ENCODE measurements around the gene DCDC1.

The DCDC1 gene

DNA sequence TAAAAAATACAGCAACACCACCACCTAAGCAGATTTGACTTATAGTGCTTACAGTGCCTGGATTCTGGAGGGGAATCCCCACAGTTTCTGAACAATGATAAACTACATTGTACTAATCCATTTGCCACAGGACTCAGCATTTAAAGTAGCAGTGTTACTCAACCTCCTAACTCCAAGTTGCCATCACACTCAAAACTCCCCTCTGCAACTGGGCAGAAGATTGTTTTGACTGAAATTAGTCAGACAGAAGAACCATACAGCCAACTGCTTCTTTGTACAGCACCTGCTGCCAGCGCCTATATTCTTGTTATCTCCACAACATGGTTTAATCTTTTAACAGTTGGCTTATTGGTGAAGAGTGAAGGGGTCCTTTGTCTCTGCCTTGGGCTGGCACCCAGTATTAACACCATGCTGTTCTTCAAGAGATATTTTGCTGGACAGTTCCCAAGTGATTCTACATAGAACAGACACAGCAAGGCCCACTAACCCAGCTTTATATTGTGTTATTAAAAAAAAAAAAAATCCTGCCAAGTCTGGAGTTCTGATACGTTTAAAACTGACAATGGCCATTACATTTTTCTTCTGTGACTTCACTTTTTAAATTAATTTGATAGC, 273.2 kb downstream of the DCDC1 start:
- DNase-seq = no peak

DNA sequence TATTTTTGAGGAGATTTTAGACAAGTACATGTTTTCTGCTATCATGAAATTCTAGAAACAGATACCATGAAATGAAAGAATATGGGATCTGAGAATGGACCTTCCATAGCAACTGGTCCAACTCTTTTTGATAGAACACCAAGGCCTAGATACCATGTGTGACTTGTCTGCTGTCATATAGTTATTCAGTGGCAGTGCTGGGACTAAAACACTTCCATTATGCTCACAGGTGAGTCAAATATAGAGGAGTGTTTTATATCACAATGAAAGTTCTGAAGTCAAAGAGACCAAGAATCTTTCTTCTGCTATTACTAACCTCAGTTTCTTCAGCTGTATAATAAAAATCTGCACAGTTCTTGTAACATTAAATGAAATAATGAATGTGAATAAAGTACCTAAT, 276.9 kb downstream of the DCDC1 start:
- DNase-seq = no peak

DNA sequence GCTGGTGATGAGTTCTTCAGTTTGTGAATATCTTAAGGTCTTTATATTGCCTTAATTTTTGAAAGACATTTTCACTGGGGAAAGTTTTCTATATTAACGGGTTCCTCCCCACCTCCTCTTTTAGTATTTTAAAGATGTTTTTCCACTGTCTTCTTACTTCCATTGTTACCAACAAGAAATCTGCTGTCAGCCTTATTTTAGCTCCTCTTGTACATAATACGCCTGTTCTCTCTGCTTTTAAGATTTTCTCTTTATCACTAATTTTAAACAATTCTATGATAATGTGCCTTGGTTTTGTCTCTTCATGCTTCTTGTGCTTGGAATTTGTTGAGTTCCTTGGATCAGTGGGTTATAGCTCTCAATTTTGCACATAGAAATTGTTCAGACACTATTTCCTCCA, 280.4 kb downstream of the DCDC1 start:
- DNase-seq = peak in 1 of 2 experiments; percentile 3

- no peak for DNase-seq
These were observed 299.9 kb downstream of the DCDC1 start for GRCh38 chr11:31069447-31070205.

DNA sequence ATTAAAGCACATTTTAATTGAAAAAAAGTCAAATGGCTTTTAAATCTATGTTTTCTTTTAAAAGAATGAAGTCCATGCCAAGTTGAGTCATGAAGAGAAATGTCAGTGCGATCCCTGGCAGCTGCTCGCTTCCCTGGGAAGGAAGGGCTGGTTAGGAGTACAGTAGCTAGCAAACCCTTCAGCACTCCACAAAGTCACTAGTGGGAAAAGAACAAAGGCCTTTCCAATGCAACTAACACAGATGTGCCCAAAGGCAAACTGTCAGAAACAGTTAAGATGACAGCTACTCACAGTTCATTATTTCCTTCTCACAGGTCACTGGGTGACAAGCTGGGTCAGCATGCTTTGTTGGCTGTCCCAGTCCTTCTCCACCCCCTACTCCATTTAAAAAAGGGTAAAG, 308.7 kb downstream of the DCDC1 start:
- no peak for DNase-seq

DNA sequence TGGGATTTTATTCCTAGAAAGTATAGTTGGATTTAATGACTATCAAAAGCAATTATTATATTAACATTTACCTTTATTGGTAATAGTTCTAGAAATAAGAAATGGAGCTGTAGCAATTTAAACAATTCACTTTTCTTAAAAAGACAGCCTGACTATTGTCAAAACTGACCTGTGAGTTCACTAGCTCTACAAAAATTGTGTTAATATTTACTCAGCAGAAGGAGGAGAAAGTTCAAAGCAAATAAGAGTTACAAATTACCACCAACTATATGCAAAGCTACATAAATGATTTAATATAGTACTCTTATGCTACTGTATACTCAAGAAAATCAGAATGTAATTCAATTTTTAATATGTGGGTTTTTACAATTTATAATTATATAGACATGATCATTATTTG, 310.0 kb downstream of the DCDC1 start:
- DNase-seq = peak in 1 of 2 experiments; percentile 49

- no peak for DNase-seq
These were observed 319.3 kb downstream of the DCDC1 start for GRCh38 chr11:31050061-31050765.

GRCh38 chr11:31045335-31045734, 324.2 kb downstream of the DCDC1 start:
- no peak for DNase-seq

DNA sequence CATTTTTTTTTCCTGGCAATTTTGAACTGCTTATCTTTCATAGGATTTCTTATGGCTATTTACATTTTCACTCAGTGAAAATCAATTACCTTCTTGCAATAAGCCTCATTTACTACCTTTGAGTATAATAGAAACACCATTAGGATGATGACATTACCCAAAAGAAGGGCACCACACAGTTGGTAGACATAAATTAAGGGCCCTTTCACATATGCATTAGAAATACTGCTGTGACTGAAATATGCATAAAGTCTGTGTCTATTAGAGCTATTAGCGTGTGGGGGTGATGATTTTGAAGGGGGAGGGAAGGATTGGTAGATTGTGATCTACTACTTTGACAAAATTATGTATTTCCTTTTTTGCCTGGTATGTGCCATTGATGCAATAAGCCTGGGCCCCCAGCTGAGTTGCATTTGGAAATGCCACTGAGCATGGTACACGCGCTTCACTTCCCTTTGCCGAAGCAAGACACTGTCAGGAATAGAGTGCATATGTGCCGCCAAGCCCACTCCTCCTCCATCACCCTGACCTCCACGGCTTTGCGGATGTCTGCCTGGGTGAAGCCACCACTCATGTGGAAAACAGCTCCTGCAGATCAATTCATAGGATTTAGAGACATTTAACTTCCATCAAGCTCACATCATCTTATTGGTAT, 339.3 kb downstream of the DCDC1 start:
- peak; percentile 78 to 84 for DNase-seq

GRCh38 chr11:31026315-31026714, 343.2 kb downstream of the DCDC1 start:
- DNase-seq = peak; percentile 41 to 82

DNA sequence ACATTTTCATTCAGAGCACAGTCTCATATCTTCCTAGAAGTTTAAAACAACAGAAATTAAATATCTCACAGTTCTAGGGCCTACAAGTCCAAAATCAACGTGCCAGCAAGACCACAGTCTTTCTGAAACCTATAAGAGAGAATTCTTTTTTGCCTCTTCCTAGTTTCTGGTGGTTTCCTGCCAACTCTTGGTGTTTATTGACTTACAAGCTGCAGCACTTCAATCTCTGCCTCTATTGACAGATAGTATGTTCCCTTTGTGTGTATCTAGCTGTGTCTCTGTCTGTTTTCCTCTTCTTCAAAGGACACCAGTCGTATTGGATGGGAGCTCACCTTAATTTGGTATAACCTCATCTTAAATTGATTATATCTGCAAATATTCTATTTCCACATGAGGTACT, 347.5 kb downstream of the DCDC1 start:
- DNase-seq = peak in 1 of 2 experiments; percentile 31

GRCh38 chr11:31019786-31020185, 349.8 kb downstream of the DCDC1 start:
- no peak for DNase-seq

GRCh38 chr11:31005202-31005601, 364.3 kb downstream of the DCDC1 start:
- no peak for DNase-seq

GRCh38 chr11:31001427-31001826, 368.1 kb downstream of the DCDC1 start:
- no peak for DNase-seq

GRCh38 chr11:31000381-31000780, 369.2 kb downstream of the DCDC1 start:
- DNase-seq = no peak

GRCh38 chr11:30992513-30992849, 377.1 kb downstream of the DCDC1 start:
- no peak for DNase-seq

- DNase-seq = no peak
These were observed 377.6 kb downstream of the DCDC1 start for GRCh38 chr11:30991802-30992512.

GRCh38 chr11:30991376-30991775, 378.2 kb downstream of the DCDC1 start:
- DNase-seq = no peak

- no peak for DNase-seq
These were observed 378.8 kb downstream of the DCDC1 start for GRCh38 chr11:30990625-30991296.

GRCh38 chr11:30987819-30988218, 381.7 kb downstream of the DCDC1 start:
- DNase-seq = no peak

DNA sequence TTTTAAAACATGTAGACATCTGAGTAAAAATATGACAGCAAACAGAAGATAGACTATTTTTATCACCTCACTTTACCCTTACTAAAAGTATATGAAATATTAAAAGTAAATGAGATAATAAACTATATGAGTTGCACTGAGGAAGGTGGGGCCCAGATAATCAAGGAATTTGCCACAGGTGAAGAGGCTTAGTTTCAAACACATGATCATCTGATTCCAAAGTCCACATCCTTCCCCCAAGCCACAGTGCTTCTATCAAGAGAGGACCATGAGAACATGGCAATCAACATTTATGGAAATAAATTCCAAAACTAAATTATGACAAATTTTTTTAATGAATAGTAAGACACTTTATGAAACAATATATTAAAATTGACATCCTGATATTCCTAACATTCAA, 384.0 kb downstream of the DCDC1 start:
- no peak for DNase-seq

DNA sequence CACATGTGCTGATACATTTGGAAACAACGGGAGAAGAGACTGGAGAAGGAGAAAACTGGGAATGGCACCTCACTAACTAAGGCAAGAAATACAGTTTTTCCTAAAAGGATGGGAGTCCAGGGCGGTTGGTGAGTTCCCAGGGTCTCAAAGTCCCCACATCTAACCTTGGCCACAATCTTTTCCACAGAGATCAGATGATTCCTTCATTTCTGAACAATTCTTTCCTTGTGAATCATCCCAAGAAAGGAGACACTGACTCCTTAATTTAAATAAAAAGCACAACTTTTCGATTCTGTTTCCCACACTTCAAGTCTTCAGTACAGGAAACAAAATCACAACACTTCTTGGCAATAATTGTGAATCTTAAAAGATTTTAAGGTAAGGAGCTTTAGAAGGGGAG, 384.7 kb downstream of the DCDC1 start:
- no peak for DNase-seq
